HepG2 (cell line): ENCODE results near the gene ZMIZ1. TPM values are rescaled to one million over a fixed set of nuclear protein-coding genes. Genes with fewer than 3 reads are reported as not detected.

Source experiments
- ATAC-seq: fragments of 200-7000 bp; cut with Tn5 transposase; 3 replicates; pipeline ENCODE4 v1.9.1; 2020; ENCODE audit warnings: mild to moderate bottlenecking, moderate library complexity
- BruUV-seq: library from RNA; stranded (reverse); fragments of 400-500 nt; replicated peaks from 2 replicates; lab custom pipeline; 2021; lab: Mats Ljungman, UMichigan
- CTCF ChIA-PET: fragments of 300-600 bp; formaldehyde crosslinking; extraction: SDS; loops from one replicate; lab custom pipeline; 2021; ENCODE audit warnings: low total read pairs, inconsistent platforms, low intra/inter-chr PET ratio; lab: Yijun Ruan, JAX
- POLR2A ChIA-PET: fragments of 350-600 bp; sonication (Branson Sonifier 250); formaldehyde crosslinking; loops from one replicate; lab custom pipeline; 2020; ENCODE audit warnings: antibody characterized with exemption, inconsistent platforms; lab: Yijun Ruan, JAX
- DNase-seq: peaks from one replicate; pipeline ENCODE4 v3.0.0-alpha.2; 2015; ENCODE audit warnings: low spot score
- FAIRE-seq: peaks from 3 replicates; lab custom pipeline; 2011; peaks lifted over from hg19 to GRCh38; lab: Jason Lieb, UNC
- H2AFZ ChIP-seq: one replicate; pipeline ENCODE4 v1.6.1; 2011; ENCODE audit warnings: low read length, inconsistent platforms
- H3K27ac ChIP-seq: fragments of 300-600 bp; 3 replicates; pipeline ENCODE4 v1.8.0; 2011; ENCODE audit warnings: mixed run types, mild to moderate bottlenecking, mixed read lengths, low read length, inconsistent platforms; ENCODE audit not compliant: insufficient read depth; ENCODE audit errors: extremely low read length
- H3K27me3 ChIP-seq, 2 experiments: fragments of 200-600 bp in 1 of 2; 2 replicates in 1 of 2; 3 replicates in 1 of 2; pipeline versions ENCODE4 v1.6.0 to v1.8.0; 2011; ENCODE audit warnings: low read length in 2 of 2, mild to moderate bottlenecking in 2 of 2, moderate library complexity in 2 of 2, inconsistent platforms in 1 of 2; ENCODE audit not compliant: insufficient read depth in 2 of 2, control insufficient read depth in 1 of 2
- H3K36me3 ChIP-seq, 2 experiments: fragments of 200-600 bp in 1 of 2; replicated peaks in 1 of 2; 2 replicates in 1 of 2; 3 replicates in 1 of 2; pipeline versions ENCODE4 v1.5.1 to v1.8.0; 2011; ENCODE audit warnings: low read length in 2 of 2, inconsistent platforms in 1 of 2; ENCODE audit not compliant: insufficient read depth in 2 of 2, control insufficient read depth in 1 of 2
- H3K4me1 ChIP-seq: 2 replicates; pipeline ENCODE4 v1.5.1; 2012; ENCODE audit warnings: low read length, inconsistent platforms; ENCODE audit not compliant: insufficient read depth
- H3K4me2 ChIP-seq: 2 replicates; pipeline ENCODE4 v1.6.0; 2011; ENCODE audit warnings: low read depth, low read length, inconsistent platforms
- H3K4me3 ChIP-seq, 3 experiments: fragments of 200-600 bp in 1 of 3; sonication (generic), shearing (Covaris generic) in 1 of 3; replicated peaks in 1 of 3; 2 replicates each; pipeline ENCODE4 v1.5.1; 2011 to 2016; ENCODE audit warnings: low read length in 3 of 3, inconsistent platforms in 2 of 3, low read depth in 2 of 3, mild to moderate bottlenecking in 2 of 3, control low read depth in 1 of 3, mixed read lengths in 1 of 3; ENCODE audit not compliant: insufficient read depth in 1 of 3
- H3K79me2 ChIP-seq: one replicate; pipeline ENCODE4 v1.6.1; 2011; ENCODE audit warnings: low read length, inconsistent platforms; ENCODE audit not compliant: insufficient read depth
- H3K9ac ChIP-seq: 2 replicates; pipeline ENCODE4 v1.6.0; 2011; ENCODE audit warnings: mild to moderate bottlenecking, low read depth, low read length, inconsistent platforms; ENCODE audit not compliant: insufficient read depth
- H3K9me3 ChIP-seq: 2 replicates; pipeline ENCODE4 v1.5.1; 2012; ENCODE audit warnings: mild to moderate bottlenecking, low read length
- H4K20me1 ChIP-seq: 2 replicates; pipeline ENCODE4 v1.6.0; 2011; ENCODE audit warnings: inconsistent platforms, mild to moderate bottlenecking, low read length, moderate library complexity; ENCODE audit not compliant: insufficient read depth
- AGO2 ChIP-seq: fragments of 200-400 bp; formaldehyde crosslinking; optimal IDR thresholded peaks from 2 replicates; pipeline ENCODE3; 2017; ENCODE audit warnings: mild to moderate bottlenecking, low read depth, low read length, moderate library complexity
- AKAP8 ChIP-seq: sonication (generic); formaldehyde crosslinking; IDR thresholded peaks from 2 replicates; pipeline ENCODE4 v1.5.1; 2020; ENCODE audit warnings: mild to moderate bottlenecking, missing genetic modification reagents
- CBX2 ChIP-seq, 2 experiments: fragments of 200-600 bp in 1 of 2; sonication (generic); formaldehyde crosslinking in 1 of 2; IDR thresholded peaks; 2 replicates each; pipeline versions ENCODE4 v1.7.0 to v1.8.1; 2018 to 2022; ENCODE audit warnings: low read depth in 2 of 2, low read length in 1 of 2, mild to moderate bottlenecking in 1 of 2, missing genetic modification reagents in 1 of 2
- HNRNPL ChIP-seq: fragments of 200-400 bp; formaldehyde crosslinking; IDR thresholded peaks from 2 replicates; pipeline ENCODE4 v1.6.1; 2017; ENCODE audit warnings: mild to moderate bottlenecking, low read depth, low read length
- PHB2 ChIP-seq: fragments of 450-650 bp; IDR thresholded peaks from 2 replicates; pipeline ENCODE4 v1.6.1; 2018; ENCODE audit not compliant: partially characterized antibody
- RXRA ChIP-seq: sonication (generic); formaldehyde crosslinking; IDR thresholded peaks from 2 replicates; pipeline ENCODE4 v1.5.1; 2020; ENCODE audit warnings: missing genetic modification reagents
- SP2 ChIP-seq: sonication (generic); formaldehyde crosslinking; IDR thresholded peaks from 2 replicates; pipeline ENCODE4 v1.5.1; 2020; ENCODE audit warnings: mild to moderate bottlenecking, missing genetic modification reagents
- ZFP36 ChIP-seq: fragments of 150-350 bp; IDR thresholded peaks from 2 replicates; pipeline ENCODE4 v1.6.1; 2018; ENCODE audit warnings: borderline replicate concordance, low read length, low read depth; ENCODE audit not compliant: partially characterized antibody
- ZNF121 ChIP-seq: sonication (generic); formaldehyde crosslinking; IDR thresholded peaks from 2 replicates; pipeline ENCODE4 v1.5.0; 2020; ENCODE audit warnings: mild to moderate bottlenecking, missing genetic modification reagents
- ZNF543 ChIP-seq: sonication (generic); formaldehyde crosslinking; IDR thresholded peaks from 2 replicates; pipeline ENCODE4 v1.4.0; 2020; ENCODE audit warnings: mild to moderate bottlenecking, missing genetic modification reagents
- WGBS: methylation state at CpG from one replicate; pipeline ENCODE4 v1.1.6; 2017; ENCODE audit warnings: low lambda C conversion rate; 5-methylcytosine and 5-hydroxymethylcytosine counted together
- in situ Hi-C: cut with HindIII; loops from 2 replicates; pipeline ENCODE4 v1.10.0; 2017; ENCODE audit warnings: low pct_unique_long_range_greater_than_20kb; ENCODE audit not compliant: extremely low pct_ligation_motif_present
- intact Hi-C: fragments of 100-400 bp; cut with micrococcal nuclease; formaldehyde crosslinking; loops from one replicate; pipeline ENCODE4 v1.10.0; 2022; ENCODE audit not compliant: unreplicated experiment
- polyA plus RNA-seq, 8 experiments: library from polyadenylated mRNA; depleted of rRNA in 3 of 8; stranded (reverse) in 7 of 8; unstranded in 1 of 8; fragments of >200 nt; fragmentation: Illumina TruSeq in 4 of 8; extraction: Trizol in 4 of 8; gene quantifications; 2 replicates each; pipeline versions ENCODE4 v1.2.1 to v1.2.3, GENCODE V29; 2011 to 2016; ENCODE audit warnings: low read depth in 4 of 8, missing spikeins in 1 of 8, mixed read lengths in 1 of 8; ENCODE audit not compliant: insufficient read depth in 1 of 8
- total RNA-seq, 5 experiments: library from RNA; depleted of rRNA; stranded (reverse); fragments of >200 nt; fragmentation: Illumina TruSeq; extraction: Trizol; gene quantifications; 2 replicates each; pipeline ENCODE4 v1.2.3, GENCODE V29; 2016; ENCODE audit warnings: low read depth in 1 of 5
- TF ChIP-seq, protein P1 (sequence below): sonication (generic); formaldehyde crosslinking; IDR thresholded peaks from 2 replicates; pipeline ENCODE4 v1.4.0; 2020; ENCODE audit warnings: missing genetic modification reagents
- TF ChIP-seq, protein P2 (sequence below): sonication (generic); formaldehyde crosslinking; IDR thresholded peaks from 2 replicates; pipeline ENCODE4 v1.5.1; 2020; ENCODE audit warnings: mild to moderate bottlenecking, missing genetic modification reagents, moderate library complexity

ZMIZ1 gene
- total and polyA plus RNA-seq, 2 of the 13 experiments (the other 11 are each of a cell fraction or from before 2014, with no cell fraction given) = 5.3 to 10.2 TPM

GRCh38 chr10:79084972-79085597 lies 16.3 kb downstream of the ZMIZ1 start:
- Histone ChIP-seq H3K27me3 (no peaks in the 10 kb centered on the region), H3K9ac (no peak overlapping the region; the same call in 1 of the 2 replicates), H3K9me3 (no peaks in the 10 kb centered on the region), H4K20me1 (peaks cover 91% of the 10 kb centered on the region), H3K4me3 (no peak overlapping the region), H3K36me3 (peaks cover 10 to 43% of the 10 kb centered on the region in 2 experiments; a peak in 3 of 5 replicates), H3K79me2 (peaks cover 98% of the 10 kb centered on the region), H2AFZ (no peak overlapping the region), H3K27ac (peak overlapping the region; percentile 84), H3K4me1 (peaks cover 97% of the 10 kb centered on the region), H3K4me2 (no peak overlapping the region)
- ATAC-seq (no peak), DNase-seq (no peak), FAIRE-seq (no peak)
- intact Hi-C loops (no loop called here), in situ Hi-C loops (loop anchor here (25.0 kb wide), 1 partner anchor 102 kb away; no protein-coding TSS in a partner anchor)
- 92% methylated on average over 6 of the region's 14 CpGs for WGBS
- TF ChIP-seq CBX2 (IDR thresholded peaks at IDR 0.05; ENCODE audit: low read depth, low read length) (no peak), CBX2 (CRISPR knock-in tag; IDR thresholded peaks at IDR 0.05; ENCODE audit: low read depth) (no peak), RXRA (no peak), PHB2 (no peak), ZNF121 (no peak), AGO2 (peak; percentile 67), ZNF543 (CRISPR knock-in tag) (no peak), HNRNPL (peak; percentile 86), ZFP36 (no peak), AKAP8 (CRISPR knock-in tag) (no peak), SP2 (0 out of 2 replicates have a peak, but pooled peaks have one; percentile 13)
- TF ChIP-seq, protein P1, sequence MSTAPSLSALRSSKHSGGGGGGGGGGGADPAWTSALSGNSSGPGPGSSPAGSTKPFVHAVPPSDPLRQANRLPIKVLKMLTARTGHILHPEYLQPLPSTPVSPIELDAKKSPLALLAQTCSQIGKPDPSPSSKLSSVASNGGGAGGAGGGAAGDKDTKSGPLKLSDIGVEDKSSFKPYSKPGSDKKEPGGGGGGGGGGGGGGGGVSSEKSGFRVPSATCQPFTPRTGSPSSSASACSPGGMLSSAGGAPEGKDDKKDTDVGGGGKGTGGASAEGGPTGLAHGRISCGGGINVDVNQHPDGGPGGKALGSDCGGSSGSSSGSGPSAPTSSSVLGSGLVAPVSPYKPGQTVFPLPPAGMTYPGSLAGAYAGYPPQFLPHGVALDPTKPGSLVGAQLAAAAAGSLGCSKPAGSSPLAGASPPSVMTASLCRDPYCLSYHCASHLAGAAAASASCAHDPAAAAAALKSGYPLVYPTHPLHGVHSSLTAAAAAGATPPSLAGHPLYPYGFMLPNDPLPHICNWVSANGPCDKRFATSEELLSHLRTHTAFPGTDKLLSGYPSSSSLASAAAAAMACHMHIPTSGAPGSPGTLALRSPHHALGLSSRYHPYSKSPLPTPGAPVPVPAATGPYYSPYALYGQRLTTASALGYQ (CRISPR knock-in tag) = no peak
- TF ChIP-seq, protein P2, sequence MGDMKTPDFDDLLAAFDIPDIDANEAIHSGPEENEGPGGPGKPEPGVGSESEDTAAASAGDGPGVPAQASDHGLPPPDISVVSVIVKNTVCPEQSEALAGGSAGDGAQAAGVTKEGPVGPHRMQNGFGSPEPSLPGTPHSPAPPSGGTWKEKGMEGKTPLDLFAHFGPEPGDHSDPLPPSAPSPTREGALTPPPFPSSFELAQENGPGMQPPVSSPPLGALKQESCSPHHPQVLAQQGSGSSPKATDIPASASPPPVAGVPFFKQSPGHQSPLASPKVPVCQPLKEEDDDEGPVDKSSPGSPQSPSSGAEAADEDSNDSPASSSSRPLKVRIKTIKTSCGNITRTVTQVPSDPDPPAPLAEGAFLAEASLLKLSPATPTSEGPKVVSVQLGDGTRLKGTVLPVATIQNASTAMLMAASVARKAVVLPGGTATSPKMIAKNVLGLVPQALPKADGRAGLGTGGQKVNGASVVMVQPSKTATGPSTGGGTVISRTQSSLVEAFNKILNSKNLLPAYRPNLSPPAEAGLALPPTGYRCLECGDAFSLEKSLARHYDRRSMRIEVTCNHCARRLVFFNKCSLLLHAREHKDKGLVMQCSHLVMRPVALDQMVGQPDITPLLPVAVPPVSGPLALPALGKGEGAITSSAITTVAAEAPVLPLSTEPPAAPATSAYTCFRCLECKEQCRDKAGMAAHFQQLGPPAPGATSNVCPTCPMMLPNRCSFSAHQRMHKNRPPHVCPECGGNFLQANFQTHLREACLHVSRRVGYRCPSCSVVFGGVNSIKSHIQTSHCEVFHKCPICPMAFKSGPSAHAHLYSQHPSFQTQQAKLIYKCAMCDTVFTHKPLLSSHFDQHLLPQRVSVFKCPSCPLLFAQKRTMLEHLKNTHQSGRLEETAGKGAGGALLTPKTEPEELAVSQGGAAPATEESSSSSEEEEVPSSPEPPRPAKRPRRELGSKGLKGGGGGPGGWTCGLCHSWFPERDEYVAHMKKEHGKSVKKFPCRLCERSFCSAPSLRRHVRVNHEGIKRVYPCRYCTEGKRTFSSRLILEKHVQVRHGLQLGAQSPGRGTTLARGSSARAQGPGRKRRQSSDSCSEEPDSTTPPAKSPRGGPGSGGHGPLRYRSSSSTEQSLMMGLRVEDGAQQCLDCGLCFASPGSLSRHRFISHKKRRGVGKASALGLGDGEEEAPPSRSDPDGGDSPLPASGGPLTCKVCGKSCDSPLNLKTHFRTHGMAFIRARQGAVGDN (CRISPR knock-in tag) = peak; percentile 50
- CTCF ChIA-PET = no interaction called here
- POLR2A ChIA-PET = interaction anchor here (1.3 to 3.0 kb wide), 2 partner anchors 9 to 112 kb away, joined by 7 to 8 read pairs; no protein-coding TSS in a partner anchor
- BruUV-seq = no TSS peak
